HG02759 (cell line): ENCODE results near the gene SMARCD1.
"Not testable (repeated sequence)": the region's sequence is repeated elsewhere in the genome, so short reads cannot be mapped to it uniquely, and the experiment has no call there.

ENCODE experiments used
- ATAC-seq: cut with Tn5 transposase; IDR thresholded peaks from one replicate; pipeline ENCODE4 v1.9.1; 2021; ENCODE audit warnings: mild to moderate bottlenecking, moderate library complexity; ENCODE audit not compliant: unreplicated experiment

The SMARCD1 gene

DNA sequence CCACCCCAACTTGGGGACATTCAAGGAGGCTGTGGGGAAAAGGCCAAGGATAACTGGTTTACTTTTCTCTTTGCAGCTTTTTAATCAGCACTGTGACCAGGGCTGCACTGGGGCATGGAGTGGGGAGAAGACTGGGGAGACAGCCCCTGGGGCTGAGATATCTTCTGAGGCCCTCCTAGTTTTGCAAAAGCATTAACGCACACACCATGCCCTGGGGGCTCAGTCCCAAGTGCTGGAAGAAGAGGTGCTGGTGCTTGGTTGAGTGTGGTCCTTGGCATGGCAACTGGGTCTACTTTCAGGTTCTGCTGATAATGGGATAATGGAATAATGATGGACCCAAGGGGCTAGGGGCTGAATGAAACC is 9.4 kb upstream of the SMARCD1 start:
- ATAC-seq, result no peak

DNA sequence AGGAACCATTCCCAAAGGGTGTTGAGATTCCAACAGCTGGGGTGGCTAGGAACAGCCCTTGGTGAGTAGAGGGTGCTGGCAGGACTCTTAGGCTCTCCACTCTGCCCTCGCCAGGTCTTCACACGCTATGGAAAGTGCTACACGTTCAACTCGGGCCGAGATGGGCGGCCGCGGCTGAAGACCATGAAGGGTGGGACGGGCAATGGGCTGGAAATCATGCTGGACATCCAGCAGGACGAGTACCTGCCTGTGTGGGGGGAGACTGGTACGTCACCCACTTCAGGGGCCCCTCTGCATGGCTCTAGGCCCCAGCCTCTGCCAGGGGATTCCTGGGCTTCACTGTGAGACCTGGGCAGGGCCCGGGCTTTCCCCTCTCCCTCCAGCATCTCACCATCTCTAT is 8.0 kb upstream of the SMARCD1 start:
- ATAC-seq, result no peak

GRCh38 chr12:50078281-50078680 is 6.9 kb upstream of the SMARCD1 start:
- no peak for ATAC-seq

GRCh38 chr12:50079771-50080170 is 5.4 kb upstream of the SMARCD1 start:
- no peak for ATAC-seq

- no peak for ATAC-seq
Measured at GRCh38 chr12:50081096-50081808, 3.9 kb upstream of the SMARCD1 start.

GRCh38 chr12:50082644-50083043 is 2.5 kb upstream of the SMARCD1 start:
- no peak for ATAC-seq

- no peak for ATAC-seq
Measured at GRCh38 chr12:50083301-50083700, 1.8 kb upstream of the SMARCD1 start.

GRCh38 chr12:50084409-50084774 is 750 bp upstream of the SMARCD1 start:
- not testable (repeated sequence) for ATAC-seq

GRCh38 chr12:50085615-50086072 is 502 bp downstream of the SMARCD1 start:
- ATAC-seq, result peak; percentile 4

DNA sequence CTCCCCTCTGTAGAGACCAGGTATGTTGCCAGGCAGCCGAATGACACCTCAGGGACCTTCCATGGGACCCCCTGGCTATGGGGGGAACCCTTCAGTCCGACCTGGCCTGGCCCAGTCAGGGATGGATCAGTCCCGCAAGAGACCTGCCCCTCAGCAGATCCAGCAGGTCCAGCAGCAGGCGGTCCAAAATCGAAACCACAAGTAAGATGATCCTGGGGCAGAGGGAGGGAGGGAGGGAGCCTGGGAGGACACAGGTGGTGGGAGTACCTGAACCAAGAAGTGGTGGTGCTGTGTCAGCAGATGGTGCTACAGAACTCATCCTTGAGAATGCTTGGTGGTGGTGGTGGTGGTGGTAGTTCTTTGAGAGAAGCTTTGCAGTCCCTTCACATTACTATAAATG is 1.0 kb downstream of the SMARCD1 start:
- no peak for ATAC-seq

- no peak for ATAC-seq
Measured at GRCh38 chr12:50087151-50087550, 2.0 kb downstream of the SMARCD1 start.

- ATAC-seq, result no peak
Measured at GRCh38 chr12:50087995-50088394, 2.9 kb downstream of the SMARCD1 start.

GRCh38 chr12:50088577-50089335 is 3.6 kb downstream of the SMARCD1 start:
- ATAC-seq, result no peak

GRCh38 chr12:50089730-50090129 is 4.6 kb downstream of the SMARCD1 start:
- ATAC-seq, result no peak

DNA sequence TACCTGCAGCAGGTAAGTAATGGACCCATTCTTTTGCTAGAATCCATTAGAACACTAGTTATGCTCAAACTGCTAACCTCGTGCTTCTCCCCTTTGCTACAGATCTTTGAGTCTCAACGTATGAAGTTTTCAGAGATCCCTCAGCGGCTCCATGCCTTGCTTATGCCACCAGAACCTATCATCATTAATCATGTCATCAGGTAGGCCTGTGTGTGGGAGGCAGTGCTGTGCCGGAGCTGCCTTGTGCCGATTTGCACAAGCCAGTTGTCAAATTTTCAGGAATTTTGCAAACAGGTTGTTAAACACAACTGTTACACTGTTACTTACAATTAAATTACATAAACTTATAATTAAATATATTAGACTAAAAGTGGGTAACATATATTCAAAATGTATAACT is 5.2 kb downstream of the SMARCD1 start:
- no peak for ATAC-seq

GRCh38 chr12:50097952-50098351 is 12.8 kb downstream of the SMARCD1 start:
- no peak for ATAC-seq

- ATAC-seq, result no peak
Measured at GRCh38 chr12:50099302-50100008, 14.3 kb downstream of the SMARCD1 start.

- no peak for ATAC-seq
Measured at GRCh38 chr12:50100561-50100960, 15.4 kb downstream of the SMARCD1 start.

GRCh38 chr12:50101663-50102062 is 16.5 kb downstream of the SMARCD1 start:
- ATAC-seq, result no peak

DNA sequence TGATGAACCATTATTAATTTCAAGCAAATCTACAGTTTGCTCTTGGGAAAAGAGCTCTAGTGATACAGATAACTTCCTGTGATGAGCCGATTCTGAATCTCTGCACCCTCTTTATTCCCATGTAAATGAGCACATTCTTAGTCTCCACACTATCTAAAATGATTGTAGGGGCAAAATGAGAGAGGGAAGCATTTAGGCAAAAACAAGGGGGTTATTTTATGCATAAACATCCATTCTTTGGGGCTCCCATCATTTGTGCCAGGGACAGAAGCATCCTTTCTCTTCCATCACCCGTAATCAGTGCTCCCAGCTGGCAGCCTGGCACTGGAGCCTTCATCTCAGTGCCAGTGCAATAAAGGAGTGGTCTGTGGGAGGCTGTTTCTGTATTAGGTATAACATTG is 17.0 kb downstream of the SMARCD1 start:
- ATAC-seq, result no peak

GRCh38 chr12:50102646-50103309 is 17.6 kb downstream of the SMARCD1 start:
- ATAC-seq, result no peak
